Liver (tissue), 9 donors: ENCODE data around the gene COMMD3. TPM values are rescaled to one million over a fixed set of nuclear protein-coding genes. Genes with fewer than 3 reads are reported as not detected.

Source experiments
- DNase-seq: peaks from one replicate; pipeline ENCODE4 v3.0.0-alpha.2; 2017; ENCODE audit warnings: low spot score
- H3K27ac ChIP-seq, 2 donors: one replicate each; pipeline ENCODE4 v1.7.0; 2013; ENCODE audit warnings: inconsistent platforms in 2 of 2, low read length in 2 of 2, control low read depth in 1 of 2, low read depth in 1 of 2, mild to moderate bottlenecking in 1 of 2
- H3K27me3 ChIP-seq, 4 donors: one replicate each; pipeline versions ENCODE4 v1.6.1 to v1.7.0; 2013; ENCODE audit warnings: low read length in 3 of 4, inconsistent platforms in 1 of 4, mild to moderate bottlenecking in 1 of 4, moderate library complexity in 1 of 4; ENCODE audit not compliant: control insufficient read depth in 4 of 4, insufficient read depth in 4 of 4
- H3K36me3 ChIP-seq, 4 donors: one replicate each; pipeline versions ENCODE4 v1.6.1 to v1.7.0; 2013; ENCODE audit warnings: low read length in 3 of 4, mild to moderate bottlenecking in 3 of 4, low read depth in 1 of 4, moderate library complexity in 1 of 4; ENCODE audit not compliant: control insufficient read depth in 4 of 4, insufficient read depth in 3 of 4
- H3K4me1 ChIP-seq, 4 donors: one replicate each; pipeline versions ENCODE4 v1.6.1 to v1.7.0; 2013; ENCODE audit warnings: low read length in 3 of 4, mild to moderate bottlenecking in 3 of 4, moderate library complexity in 1 of 4; ENCODE audit not compliant: control insufficient read depth in 4 of 4, insufficient read depth in 4 of 4
- H3K4me3 ChIP-seq, 3 donors: one replicate each; pipeline versions ENCODE4 v1.6.1 to v1.7.0; 2013; ENCODE audit warnings: low read length in 3 of 3, control low read depth in 1 of 3, low read depth in 1 of 3, mild to moderate bottlenecking in 1 of 3
- H3K9ac ChIP-seq, 2 donors: one replicate each; pipeline ENCODE4 v1.7.0; 2013; ENCODE audit warnings: low read length in 2 of 2, mild to moderate bottlenecking in 2 of 2, moderate library complexity in 2 of 2, control low read depth in 1 of 2, low read depth in 1 of 2
- H3K9me3 ChIP-seq, 4 donors: one replicate each; pipeline versions ENCODE4 v1.6.1 to v1.7.0; 2013; ENCODE audit warnings: low read length in 3 of 4; ENCODE audit not compliant: control insufficient read depth in 4 of 4
- ATF3 ChIP-seq: IDR thresholded peaks from 2 replicates; pipeline ENCODE4 v1.6.1; 2016; ENCODE audit warnings: antibody characterized with exemption
- CTCF ChIP-seq: fragments of 150-350 bp; IDR thresholded peaks from 2 replicates; pipeline ENCODE4 v1.5.1; 2017; ENCODE audit warnings: improper control_type of control experiment, low read depth, low read length; ENCODE audit not compliant: missing input control
- EGR1 ChIP-seq, 2 donors: IDR thresholded peaks; 2 replicates each; pipeline ENCODE4 v1.6.1; 2016 to 2018; ENCODE audit warnings: antibody characterized with exemption in 2 of 2, low read depth in 2 of 2
- FOXA1 ChIP-seq: IDR thresholded peaks from 2 replicates; pipeline ENCODE4 v1.6.1; 2016; ENCODE audit warnings: antibody characterized with exemption
- FOXA2 ChIP-seq: IDR thresholded peaks from 2 replicates; pipeline ENCODE4 v1.6.1; 2016; ENCODE audit warnings: antibody characterized with exemption
- GABPA ChIP-seq, 2 donors: IDR thresholded peaks in 1 of 2; conservative IDR thresholded peaks in 1 of 2; 2 replicates each; pipeline ENCODE4 v1.6.1; 2016; ENCODE audit warnings: antibody characterized with exemption in 2 of 2, mild to moderate bottlenecking in 1 of 2, moderate library complexity in 1 of 2
- HNF4G ChIP-seq: IDR thresholded peaks from 2 replicates; pipeline ENCODE4 v1.6.1; 2016; ENCODE audit warnings: antibody characterized with exemption
- JUND ChIP-seq, 2 donors: IDR thresholded peaks; 2 replicates each; pipeline ENCODE4 v1.6.1; 2016; ENCODE audit warnings: antibody characterized with exemption in 2 of 2
- NR2F2 ChIP-seq: IDR thresholded peaks from 2 replicates; pipeline ENCODE4 v1.6.1; 2016; ENCODE audit warnings: antibody characterized with exemption
- RAD21 ChIP-seq, 2 donors: IDR thresholded peaks; 2 replicates each; pipeline ENCODE4 v1.6.1; 2016; ENCODE audit warnings: antibody characterized with exemption in 2 of 2, mild to moderate bottlenecking in 2 of 2
- REST ChIP-seq: IDR thresholded peaks from 2 replicates; pipeline ENCODE4 v1.6.1; 2016; ENCODE audit warnings: antibody characterized with exemption, mild to moderate bottlenecking
- RXRA ChIP-seq, 2 donors: IDR thresholded peaks; 2 replicates each; pipeline ENCODE4 v1.6.1; 2017 to 2018; ENCODE audit warnings: antibody characterized with exemption in 2 of 2, mild to moderate bottlenecking in 1 of 2
- SP1 ChIP-seq: IDR thresholded peaks from 2 replicates; pipeline ENCODE4 v1.6.1; 2018; ENCODE audit warnings: antibody characterized with exemption, mild to moderate bottlenecking
- TAF1 ChIP-seq: conservative IDR thresholded peaks from 2 replicates; pipeline ENCODE4 v1.6.1; 2016; ENCODE audit warnings: antibody characterized with exemption, mild to moderate bottlenecking
- WGBS: extraction: QIAGEN DNeasy Blood & Tissue Kit; methylation state at CpG from one replicate; pipeline ENCODE4 v1.1.7; 2013; 5-methylcytosine and 5-hydroxymethylcytosine counted together
- polyA plus RNA-seq, 2 donors: library from polyadenylated mRNA; stranded (reverse) in 1 of 2; unstranded in 1 of 2; fragments of 200-250 nt in 1 of 2; fragments of >200 nt in 1 of 2; fragmentation: Nextera tagmentation in 1 of 2; extraction: Ambion mirVana in 1 of 2; gene quantifications; one replicate each; pipeline versions ENCODE4 v1.2.1 to v1.2.3, GENCODE V29; 2013 to 2015
- total RNA-seq, 2 donors: library from RNA; depleted of rRNA; stranded (reverse); fragments of >200 nt; gene quantifications; one replicate each; pipeline ENCODE4 v1.2.3, GENCODE V29; 2014
- TF ChIP-seq, protein P1 (sequence below): IDR thresholded peaks from 2 replicates; pipeline ENCODE4 v1.6.1; 2016; ENCODE audit warnings: antibody characterized with exemption
- donor health status: healthy.
- donor health status: healthy.
- donor health status: healthy.
- donor health status: healthy.
- donor health status: healthy.

The COMMD3 gene
- total and polyA plus RNA-seq, 4 donors: 18.3 to 62.0 (median 25.8) TPM

DNA sequence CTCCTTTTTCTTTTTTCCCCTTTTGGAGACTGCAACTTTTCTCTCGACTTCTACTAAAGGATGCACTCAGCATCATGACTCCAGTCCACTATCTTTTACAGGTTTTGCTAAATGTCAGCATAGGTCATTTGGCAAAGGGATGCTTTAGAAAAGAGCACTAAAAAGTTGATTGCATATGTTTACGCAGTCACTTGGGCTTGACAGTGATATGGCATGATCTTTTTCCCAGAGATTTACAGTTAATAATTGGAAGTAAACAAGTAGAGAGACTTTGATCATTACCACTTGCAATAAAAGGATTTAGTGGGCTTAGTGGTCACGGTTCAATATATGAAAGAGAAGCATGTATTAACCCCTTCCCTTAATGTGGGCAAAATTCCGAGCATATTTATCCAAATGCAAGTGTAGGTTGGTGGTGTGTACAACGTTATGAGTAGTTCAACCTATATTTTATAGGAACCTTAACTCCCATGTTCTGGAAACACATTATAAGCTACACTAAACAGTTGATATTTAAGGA lies 6.5 kb downstream of the COMMD3 start:
- WGBS: 69% methylated on average over 5 of the region's 5 CpGs
- Histone ChIP-seq H3K36me3 (peaks cover 0 to 3% (median 0%) of the 10 kb centered on the region in 4 donors), H3K4me1 (peaks cover 14 to 54% (median 33%) of the 10 kb centered on the region in 4 donors), H3K27me3 (no peaks in the 10 kb centered on the region), H3K9me3 (no peaks in the 10 kb centered on the region), H3K27ac (no peak overlapping the region), H3K4me3 (peak overlapping the region; percentile 62 to 100 (median 63)), H3K9ac (peak overlapping the region in 1 of 2 donors; percentile 46)
- DNase-seq: no peak
- TF ChIP-seq TAF1 (no peak), NR2F2 (no peak), ATF3 (no peak), HNF4G (no peak), GABPA (IDR thresholded peaks at IDR 0.05 in 1 of 2, conservative IDR thresholded peaks at IDR 0.05 in 1 of 2) (no peak), CTCF (no peak), FOXA1 (no peak), RAD21 (IDR thresholded peaks at IDR 0.05) (no peak), REST (no peak), SP1 (no peak), JUND (IDR thresholded peaks at IDR 0.05) (no peak)
- TF ChIP-seq, protein P1, sequence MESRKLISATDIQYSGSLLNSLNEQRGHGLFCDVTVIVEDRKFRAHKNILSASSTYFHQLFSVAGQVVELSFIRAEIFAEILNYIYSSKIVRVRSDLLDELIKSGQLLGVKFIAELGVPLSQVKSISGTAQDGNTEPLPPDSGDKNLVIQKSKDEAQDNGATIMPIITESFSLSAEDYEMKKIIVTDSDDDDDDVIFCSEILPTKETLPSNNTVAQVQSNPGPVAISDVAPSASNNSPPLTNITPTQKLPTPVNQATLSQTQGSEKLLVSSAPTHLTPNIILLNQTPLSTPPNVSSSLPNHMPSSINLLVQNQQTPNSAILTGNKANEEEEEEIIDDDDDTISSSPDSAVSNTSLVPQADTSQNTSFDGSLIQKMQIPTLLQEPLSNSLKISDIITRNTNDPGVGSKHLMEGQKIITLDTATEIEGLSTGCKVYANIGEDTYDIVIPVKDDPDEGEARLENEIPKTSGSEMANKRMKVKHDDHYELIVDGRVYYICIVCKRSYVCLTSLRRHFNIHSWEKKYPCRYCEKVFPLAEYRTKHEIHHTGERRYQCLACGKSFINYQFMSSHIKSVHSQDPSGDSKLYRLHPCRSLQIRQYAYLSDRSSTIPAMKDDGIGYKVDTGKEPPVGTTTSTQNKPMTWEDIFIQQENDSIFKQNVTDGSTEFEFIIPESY: no peak

- no peak overlapping the region for H3K9ac ChIP-seq
- H3K27ac ChIP-seq: no peak overlapping the region
- H3K36me3 ChIP-seq: peaks cover 0 to 3% (median under 1%) of the 10 kb centered on the region in 4 donors
- 85% methylated on average over 5 of the region's 5 CpGs for WGBS
- H3K9me3 ChIP-seq: no peaks in the 10 kb centered on the region
- TF ChIP-seq FOXA2: no peak
- TF ChIP-seq RXRA (IDR thresholded peaks at IDR 0.05): no peak
- TF ChIP-seq CTCF: no peak
- TF ChIP-seq FOXA1: no peak
- no peak for TF ChIP-seq EGR1 (IDR thresholded peaks at IDR 0.05; ENCODE audit: low read depth in 2 of 2)
- no peak for TF ChIP-seq ATF3
- no peak overlapping the region for H3K4me3 ChIP-seq
- H3K27me3 ChIP-seq: no peaks in the 10 kb centered on the region
- H3K4me1 ChIP-seq: peaks cover 14 to 49% (median 31%) of the 10 kb centered on the region in 4 donors
- DNase-seq: no peak
Observed at GRCh38 chr10:22323538-22324305, 7.5 kb downstream of the COMMD3 start.
